Measurements from ENCODE around the gene MEI1. TPM values are rescaled to one million over a fixed set of nuclear protein-coding genes. Genes with fewer than 3 reads are reported as not detected.
A peak's percentile ranks its signal among the peaks of the same experiment; 100 is the strongest.

Gene MEI1
- total and polyA plus RNA-seq, 4 donors = 0.33 to 1.3 (median 0.72) TPM

- H3K9me3 ChIP-seq (ENCODE audit: control insufficient read depth in 4 of 4, low read length in 3 of 4) = no peaks in the 10 kb centered on the region
- TF ChIP-seq ZBTB33 (IDR thresholded peaks at IDR 0.05) = no peak
- no peaks in the 10 kb centered on the region for H3K27me3 ChIP-seq (ENCODE audit: control insufficient read depth in 4 of 4, insufficient read depth in 4 of 4, low read length in 3 of 4)
- 96% methylated on average over 5 of the region's 5 CpGs for whole genome bisulfite sequencing
- no peaks in the 10 kb centered on the region for H3K36me3 ChIP-seq (ENCODE audit: control insufficient read depth in 4 of 4, insufficient read depth in 3 of 4, low read depth in 1 of 4, low read length in 3 of 4)
- H3K4me3 ChIP-seq (ENCODE audit: low read depth in 1 of 3, low read length in 3 of 3) = no peak overlapping the region
- H3K9ac ChIP-seq (ENCODE audit: low read depth in 1 of 2, low read length in 2 of 2) = no peak overlapping the region
- no peak overlapping the region for H3K27ac ChIP-seq (ENCODE audit: low read depth in 1 of 2, low read length in 2 of 2)
- H3K4me1 ChIP-seq (ENCODE audit: control insufficient read depth in 4 of 4, insufficient read depth in 4 of 4, low read length in 3 of 4) = no peaks in the 10 kb centered on the region
- no peak for DNase-seq (ENCODE audit: low spot score)
Observed at GRCh38 chr22:41757502-41757901, 58.2 kb downstream of the MEI1 start.

GRCh38 chr22:41758231-41758630, 58.9 kb downstream of the MEI1 start:
- no peaks in the 10 kb centered on the region for H3K27me3 ChIP-seq (ENCODE audit: control insufficient read depth in 4 of 4, insufficient read depth in 4 of 4, low read length in 3 of 4)
- 80% methylated on average over 2 of the region's 2 CpGs for WGBS
- no peaks in the 10 kb centered on the region for H3K36me3 ChIP-seq (ENCODE audit: control insufficient read depth in 4 of 4, insufficient read depth in 3 of 4, low read depth in 1 of 4, low read length in 3 of 4)
- H3K27ac ChIP-seq (ENCODE audit: low read depth in 1 of 2, low read length in 2 of 2) = no peak overlapping the region
- H3K4me3 ChIP-seq (ENCODE audit: low read depth in 1 of 3, low read length in 3 of 3) = no peak overlapping the region
- H3K9ac ChIP-seq (ENCODE audit: low read depth in 1 of 2, low read length in 2 of 2) = no peak overlapping the region
- no peaks in the 10 kb centered on the region for H3K9me3 ChIP-seq (ENCODE audit: control insufficient read depth in 4 of 4, low read length in 3 of 4)
- no peaks in the 10 kb centered on the region for H3K4me1 ChIP-seq (ENCODE audit: control insufficient read depth in 4 of 4, insufficient read depth in 4 of 4, low read length in 3 of 4)
- DNase-seq (ENCODE audit: low spot score) = no peak
- no peak for TF ChIP-seq CTCF (IDR thresholded peaks at IDR 0.05; ENCODE audit: low read depth, low read length, missing input control)

- Histone ChIP-seq H3K4me1 (ENCODE audit: control insufficient read depth in 4 of 4, insufficient read depth in 4 of 4, low read length in 3 of 4) (no peaks in the 10 kb centered on the region), H3K9me3 (ENCODE audit: control insufficient read depth in 4 of 4, low read length in 3 of 4) (no peaks in the 10 kb centered on the region), H3K4me3 (ENCODE audit: low read depth in 1 of 3, low read length in 3 of 3) (no peak overlapping the region), H3K27ac (ENCODE audit: low read depth in 1 of 2, low read length in 2 of 2) (no peak overlapping the region), H3K27me3 (ENCODE audit: control insufficient read depth in 4 of 4, insufficient read depth in 4 of 4, low read length in 3 of 4) (no peaks in the 10 kb centered on the region), H3K36me3 (ENCODE audit: control insufficient read depth in 4 of 4, insufficient read depth in 3 of 4, low read depth in 1 of 4, low read length in 3 of 4) (no peaks in the 10 kb centered on the region), H3K9ac (ENCODE audit: low read depth in 1 of 2, low read length in 2 of 2) (no peak overlapping the region)
- WGBS = 61% methylated on average over 14 of the region's 14 CpGs
- DNase-seq (ENCODE audit: low spot score) = peak; percentile 39
- TF ChIP-seq SP1 (IDR thresholded peaks at IDR 0.05) = no peak
- no peak for TF ChIP-seq HNF4A (conservative IDR thresholded peaks at IDR 0.05)
- TF ChIP-seq MAX (IDR thresholded peaks at IDR 0.05) = no peak
- no peak for TF ChIP-seq JUND (IDR thresholded peaks at IDR 0.05)
Observed at GRCh38 chr22:41762980-41763779, 63.9 kb downstream of the MEI1 start.

- TF ChIP-seq GABPA (IDR thresholded peaks at IDR 0.05 in 1 of 2, conservative IDR thresholded peaks at IDR 0.05 in 1 of 2) (no peak), YY1 (IDR thresholded peaks at IDR 0.05) (no peak), HNF4A (conservative IDR thresholded peaks at IDR 0.05) (no peak), ATF3 (IDR thresholded peaks at IDR 0.05) (no peak), SP1 (IDR thresholded peaks at IDR 0.05) (no peak), JUND (IDR thresholded peaks at IDR 0.05) (no peak), RXRA (IDR thresholded peaks at IDR 0.05) (no peak), FOXA1 (IDR thresholded peaks at IDR 0.05) (no peak)
- Histone ChIP-seq H3K4me1 (ENCODE audit: control insufficient read depth in 4 of 4, insufficient read depth in 4 of 4, low read length in 3 of 4) (no peaks in the 10 kb centered on the region), H3K36me3 (ENCODE audit: control insufficient read depth in 4 of 4, insufficient read depth in 3 of 4, low read depth in 1 of 4, low read length in 3 of 4) (no peaks in the 10 kb centered on the region), H3K27ac (ENCODE audit: low read depth in 1 of 2, low read length in 2 of 2) (no peak overlapping the region), H3K9me3 (ENCODE audit: control insufficient read depth in 4 of 4, low read length in 3 of 4) (no peaks in the 10 kb centered on the region), H3K9ac (ENCODE audit: low read depth in 1 of 2, low read length in 2 of 2) (no peak overlapping the region), H3K27me3 (ENCODE audit: control insufficient read depth in 4 of 4, insufficient read depth in 4 of 4, low read length in 3 of 4) (no peaks in the 10 kb centered on the region), H3K4me3 (ENCODE audit: low read depth in 1 of 3, low read length in 3 of 3) (no peak overlapping the region)
- 70% methylated on average over 5 of the region's 5 CpGs for WGBS
- no peak for DNase-seq (ENCODE audit: low spot score)
Observed at GRCh38 chr22:41766476-41766875, 67.2 kb downstream of the MEI1 start.

Measured in liver (tissue), 9 donors.